Kidney tubule cell (primary cell): ENCODE results near the gene IGSF9.

Experiments
- DNase-seq: peaks from one replicate; pipeline ENCODE4 v3.0.0-alpha.2; 2018; ENCODE audit warnings: low spot score

Gene IGSF9

DNA sequence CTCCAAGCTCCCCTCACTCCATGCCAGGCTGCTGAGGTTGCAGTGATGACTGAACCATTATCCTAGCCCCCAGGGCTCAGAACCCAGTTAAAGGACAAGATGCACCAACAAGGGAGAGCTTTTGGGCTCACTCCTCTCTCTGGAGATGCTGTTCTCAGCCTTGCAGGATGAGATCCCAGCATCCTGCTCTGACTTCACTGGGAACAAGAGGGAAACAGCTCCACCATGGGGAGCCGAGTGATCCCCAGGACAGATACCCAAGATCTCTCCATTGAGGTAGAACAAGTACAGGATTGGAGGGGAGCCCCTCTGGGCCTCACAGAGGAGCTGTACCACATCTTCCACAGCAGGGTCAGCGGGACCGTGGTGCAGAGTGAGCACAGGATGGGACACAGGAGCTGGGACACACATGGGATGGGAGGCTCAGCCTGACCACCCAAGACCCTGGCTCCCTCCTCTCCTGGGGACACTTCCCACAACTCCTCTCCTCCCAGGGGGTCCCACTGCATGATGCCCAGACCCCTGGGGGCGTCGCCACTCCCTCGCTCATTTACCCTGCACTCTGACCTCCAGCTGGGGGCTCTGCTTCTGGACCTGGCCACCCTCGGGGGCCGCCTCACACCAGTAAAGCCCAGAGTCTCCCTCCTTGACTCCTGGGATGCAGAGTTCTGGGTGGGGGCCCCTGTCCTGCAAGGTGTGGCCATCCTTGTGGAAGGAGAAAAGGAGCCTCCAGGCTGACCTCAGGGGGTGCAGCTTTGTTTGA lies 27.2 kb upstream of the IGSF9 start:
- DNase-seq = no peak

GRCh38 chr1:159970932-159971342 lies 25.5 kb upstream of the IGSF9 start:
- DNase-seq = no peak

GRCh38 chr1:159968901-159969300 lies 23.5 kb upstream of the IGSF9 start:
- no peak for DNase-seq

GRCh38 chr1:159965263-159965662 lies 19.9 kb upstream of the IGSF9 start:
- DNase-seq = no peak

- no peak for DNase-seq
Measured at GRCh38 chr1:159964144-159964543, 18.7 kb upstream of the IGSF9 start.

- no peak for DNase-seq
Measured at GRCh38 chr1:159962176-159962575, 16.8 kb upstream of the IGSF9 start.

- no peak for DNase-seq
Measured at GRCh38 chr1:159961636-159962035, 16.2 kb upstream of the IGSF9 start.

- peak; percentile 59 for DNase-seq
Measured at GRCh38 chr1:159960721-159961381, 15.4 kb upstream of the IGSF9 start.

- DNase-seq = peak; percentile 65
Measured at GRCh38 chr1:159959451-159959850, 14.0 kb upstream of the IGSF9 start.

DNA sequence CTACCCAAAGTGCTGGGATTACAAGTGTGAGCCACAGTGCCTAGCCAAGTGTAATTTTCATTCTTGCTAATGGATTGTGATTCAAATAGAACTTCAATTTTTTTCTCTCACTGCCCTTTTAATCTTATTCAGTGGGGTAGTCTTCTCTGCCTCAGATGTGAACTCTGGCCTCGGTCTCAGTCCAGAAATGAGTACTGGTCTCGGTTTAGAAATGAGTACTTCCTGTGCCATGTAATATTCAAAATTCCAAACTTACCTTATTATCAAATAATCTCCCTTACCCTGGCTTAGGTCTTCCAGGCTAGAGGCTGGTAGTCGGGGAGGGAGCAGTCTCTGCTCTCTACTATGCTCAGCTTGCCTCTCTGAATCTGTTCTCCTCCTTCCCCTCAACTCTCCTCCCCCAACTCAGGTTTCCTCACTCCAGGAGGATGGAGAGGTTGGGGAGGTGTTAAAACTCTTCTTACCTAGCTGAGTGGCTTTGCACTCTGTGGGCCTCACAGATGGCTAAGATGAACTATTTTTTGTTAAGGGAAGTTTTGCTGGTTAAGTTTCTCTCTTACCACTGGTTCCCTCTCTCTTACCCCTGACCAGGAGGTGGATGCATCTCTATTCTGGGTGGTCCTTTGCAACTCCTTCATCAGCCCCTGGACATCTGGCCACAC lies 13.4 kb upstream of the IGSF9 start:
- no peak for DNase-seq

- no peak for DNase-seq
Measured at GRCh38 chr1:159957824-159958268, 12.4 kb upstream of the IGSF9 start.

DNA sequence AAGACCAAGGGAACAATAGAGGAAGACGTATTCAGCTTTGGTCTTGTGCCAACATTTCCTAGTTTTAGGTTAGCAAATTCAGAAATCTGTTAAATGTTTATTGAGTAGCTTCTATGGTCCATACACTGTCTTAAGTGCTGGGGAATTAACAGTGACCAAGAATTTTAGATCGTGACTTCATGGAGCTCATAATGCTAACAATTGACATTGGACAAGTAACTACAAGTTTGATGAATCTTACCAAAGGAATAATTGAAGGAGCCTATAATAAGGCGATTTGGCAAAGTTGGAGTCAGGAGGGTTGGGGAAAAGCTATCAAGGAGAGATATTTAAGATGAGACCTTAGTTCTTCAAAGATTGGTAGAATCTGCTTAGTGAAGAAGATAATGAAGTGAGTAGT lies 10.0 kb upstream of the IGSF9 start:
- DNase-seq = no peak

DNA sequence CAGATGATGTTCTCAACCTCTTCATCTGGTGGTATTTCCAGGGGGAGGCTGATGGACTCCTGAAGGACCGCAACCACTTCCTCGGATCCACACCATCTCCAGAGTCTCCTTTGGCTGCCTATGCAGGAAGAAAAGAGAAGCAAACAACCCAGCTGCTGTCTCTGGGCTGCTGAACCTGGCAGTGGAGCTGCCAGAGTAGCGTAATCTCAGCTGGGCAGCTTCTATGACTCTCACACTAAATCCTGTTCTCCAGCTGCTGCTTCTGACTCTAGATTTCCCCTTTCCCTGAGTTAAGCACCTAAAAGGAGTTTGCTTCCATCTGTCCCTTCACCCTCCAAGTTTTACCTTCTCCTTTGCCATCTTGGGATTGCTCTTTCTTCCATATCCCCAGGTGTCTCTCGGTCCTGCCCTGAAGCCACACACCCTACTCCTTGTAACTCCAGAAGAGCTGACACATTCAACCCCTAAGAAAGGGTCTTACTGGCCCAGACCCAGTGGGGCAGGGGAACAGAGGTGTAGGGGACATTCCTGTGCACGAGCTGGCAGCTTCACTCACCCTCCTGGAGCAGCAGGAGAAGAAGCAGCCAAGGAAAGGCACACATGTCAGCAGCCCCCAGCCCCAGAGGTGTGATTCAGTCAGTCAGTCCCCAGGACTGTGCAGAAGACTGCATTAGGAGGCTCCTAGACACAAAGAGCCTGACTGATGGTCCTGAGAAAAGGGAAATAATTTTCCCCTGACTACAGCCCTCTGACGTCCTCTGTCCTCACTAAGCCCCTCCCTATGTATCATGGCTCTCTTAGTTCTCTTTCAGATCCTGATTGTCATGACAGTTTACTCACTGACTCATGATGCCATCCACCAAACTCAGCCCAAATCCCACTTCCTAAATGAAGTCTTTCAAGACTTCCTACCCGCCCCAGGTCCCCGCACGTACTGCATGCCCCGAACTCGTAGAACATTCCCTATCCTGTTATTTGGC lies 8.4 kb upstream of the IGSF9 start, which contains the start of gene SLAMF9:
TSS of gene SLAMF9 (minus strand) at position 702 of the 980 bp plus-strand sequence. CDS start at position 602, 100 bp downstream.
- no peak for DNase-seq

- DNase-seq = no peak
Measured at GRCh38 chr1:159952932-159953331, 7.5 kb upstream of the IGSF9 start.

DNA sequence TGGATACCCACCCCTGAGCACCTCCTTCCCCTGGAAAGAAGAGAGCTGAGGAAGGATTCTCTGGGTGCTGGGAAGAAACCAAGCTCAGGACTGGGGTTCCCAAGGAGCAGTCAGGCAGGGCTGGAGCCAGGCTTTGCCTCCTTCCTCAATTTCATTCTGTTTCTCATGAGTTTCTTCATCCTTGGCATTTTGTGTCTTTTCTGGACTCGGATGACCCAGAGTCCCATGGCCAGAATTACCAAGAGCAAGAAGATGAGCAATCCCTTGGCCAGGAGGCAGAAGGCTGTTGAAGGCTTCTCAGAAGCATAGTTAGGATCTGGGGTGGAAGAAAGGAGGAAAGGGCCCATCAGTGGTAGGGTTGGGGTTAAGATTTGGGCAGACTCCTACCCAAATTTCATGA lies 6.1 kb upstream of the IGSF9 start:
- no peak for DNase-seq

DNA sequence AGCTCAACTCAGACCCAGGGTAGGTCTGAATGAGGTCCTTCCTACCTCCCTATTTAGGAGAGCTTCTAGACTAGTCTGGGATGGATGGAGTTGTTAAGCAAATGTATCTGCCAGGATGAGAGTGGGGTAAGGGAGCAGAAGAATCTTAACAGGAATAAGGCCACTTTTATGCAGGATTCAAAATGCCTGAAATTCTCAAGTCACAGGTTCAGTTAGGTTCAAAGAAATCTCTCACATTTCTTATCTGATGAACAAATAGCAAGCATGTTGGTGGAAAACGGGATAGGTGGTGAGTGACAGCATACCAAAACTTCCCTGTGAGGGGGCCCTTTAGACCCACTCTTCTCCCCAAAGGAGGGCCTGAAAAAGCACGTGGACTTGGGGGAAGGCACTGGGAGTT lies 5.6 kb upstream of the IGSF9 start:
- DNase-seq = no peak

- no peak for DNase-seq
Measured at GRCh38 chr1:159949981-159950381, 4.6 kb upstream of the IGSF9 start.

GRCh38 chr1:159949123-159949522 lies 3.7 kb upstream of the IGSF9 start:
- peak; percentile 19 for DNase-seq

- DNase-seq = no peak
Measured at GRCh38 chr1:159947942-159948341, 2.5 kb upstream of the IGSF9 start.

- DNase-seq = no peak
Measured at GRCh38 chr1:159946242-159947187, 1.1 kb upstream of the IGSF9 start.
